Germinal center (tissue), 1 donor: ENCODE measurements around the gene KLHL35.
"Not testable (repeated sequence)": the region's sequence is repeated elsewhere in the genome, so short reads cannot be mapped to it uniquely, and the experiment has no call there.

Source experiments
- DNase-seq: peaks from one replicate; pipeline ENCODE4 v3.0.0; 2012; ENCODE audit warnings: mixed read lengths, low spot score

Gene KLHL35

GRCh38 chr11:75425422-75425821 lies 7.6 kb downstream of the KLHL35 start:
- no peak for DNase-seq

GRCh38 chr11:75424396-75424795 lies 8.6 kb downstream of the KLHL35 start:
- DNase-seq = no peak

- DNase-seq = no peak
Measured at GRCh38 chr11:75423721-75424120, 9.3 kb downstream of the KLHL35 start.

GRCh38 chr11:75422248-75423231 lies 10.5 kb downstream of the KLHL35 start:
- DNase-seq = no peak

- DNase-seq = no peak
Measured at GRCh38 chr11:75421902-75422247, 11.1 kb downstream of the KLHL35 start.

GRCh38 chr11:75421035-75421602 lies 11.9 kb downstream of the KLHL35 start:
- no peak for DNase-seq

- no peak for DNase-seq
Measured at GRCh38 chr11:75420224-75421034, 12.6 kb downstream of the KLHL35 start.

- no peak for DNase-seq
Measured at GRCh38 chr11:75413864-75414263, 19.1 kb downstream of the KLHL35 start.

- DNase-seq = not testable (repeated sequence)
Measured at GRCh38 chr11:75413146-75413545, 19.9 kb downstream of the KLHL35 start.

- DNase-seq = not testable (repeated sequence)
Measured at GRCh38 chr11:75409971-75410370, 23.0 kb downstream of the KLHL35 start.

GRCh38 chr11:75408957-75409219 lies 24.1 kb downstream of the KLHL35 start:
- DNase-seq = no peak

GRCh38 chr11:75406338-75406777 lies 26.6 kb downstream of the KLHL35 start:
- no peak for DNase-seq

- no peak for DNase-seq
Measured at GRCh38 chr11:75403983-75404658, 28.9 kb downstream of the KLHL35 start.

- no peak for DNase-seq
Measured at GRCh38 chr11:75403037-75403436, 30.0 kb downstream of the KLHL35 start.

GRCh38 chr11:75402002-75402773 lies 30.8 kb downstream of the KLHL35 start:
- no peak for DNase-seq

GRCh38 chr11:75400146-75400865 lies 32.7 kb downstream of the KLHL35 start:
- DNase-seq = peak; percentile 61

GRCh38 chr11:75399344-75400145 lies 33.5 kb downstream of the KLHL35 start, which contains the start of gene RPS3:
TSS of gene RPS3 (plus strand) at chr11:75399518. CDS start at chr11:75399548, 30 bp downstream.
- DNase-seq = peak; percentile 88

GRCh38 chr11:75398906-75399305 lies 34.1 kb downstream of the KLHL35 start:
- no peak for DNase-seq

GRCh38 chr11:75394085-75394840 lies 38.7 kb downstream of the KLHL35 start:
- no peak for DNase-seq
